OCI-LY7 (cell line): ENCODE measurements around the gene C16orf86. TPM values are rescaled to one million over a fixed set of nuclear protein-coding genes. Genes with fewer than 3 reads are reported as not detected.

ENCODE experiments used
- BruUV-seq: library from RNA; stranded (reverse); fragments of 400-500 nt; replicated peaks from 2 replicates; lab custom pipeline; 2021; lab: Mats Ljungman, UMichigan
- CTCF ChIA-PET: fragments of 300-600 bp; sonication (Branson Sonifier 250); formaldehyde crosslinking; loops from one replicate; lab custom pipeline; 2022; ENCODE audit warnings: antibody characterized with exemption; ENCODE audit not compliant: unreplicated experiment; lab: Charles Lee
- POLR2A ChIA-PET: fragments of 300-600 bp; sonication (Branson Sonifier 250); formaldehyde crosslinking; loops from one replicate; lab custom pipeline; 2022; ENCODE audit warnings: antibody characterized with exemption; lab: Charles Lee
- DNase-seq: peaks from one replicate; pipeline ENCODE4 v3.0.0-alpha.2; 2015; ENCODE audit warnings: low spot score
- H2AFZ ChIP-seq: fragments of 200-600 bp; sonication (generic), shearing (Covaris generic); 2 replicates; pipeline ENCODE4 v1.6.1; 2014; ENCODE audit warnings: mild to moderate bottlenecking, antibody characterized with exemption, low read length, moderate library complexity
- H3K27ac ChIP-seq: fragments of 200-600 bp; sonication (generic); 2 replicates; pipeline ENCODE4 v1.5.1; 2014; ENCODE audit warnings: mixed run types, low read depth, mild to moderate bottlenecking, moderate library complexity, low read length, inconsistent platforms; ENCODE audit not compliant: poor library complexity, severe bottlenecking
- H3K36me3 ChIP-seq: fragments of 200-600 bp; sonication (generic); 2 replicates; pipeline ENCODE4 v1.6.1; 2014; ENCODE audit warnings: mild to moderate bottlenecking, antibody characterized with exemption, low read length, moderate library complexity, mixed read lengths; ENCODE audit not compliant: insufficient read depth
- H3K4me1 ChIP-seq: fragments of 200-600 bp; sonication (generic); 2 replicates; pipeline ENCODE4 v1.5.1; 2014; ENCODE audit warnings: mild to moderate bottlenecking, low read length; ENCODE audit not compliant: insufficient read depth, poor library complexity, severe bottlenecking
- H3K4me2 ChIP-seq: fragments of 200-600 bp; sonication (generic); 2 replicates; pipeline ENCODE4 v1.6.1; 2014; ENCODE audit warnings: mild to moderate bottlenecking, low read length
- H3K4me3 ChIP-seq: fragments of 200-600 bp; sonication (generic); 2 replicates; pipeline ENCODE4 v1.5.1; 2014; ENCODE audit warnings: mild to moderate bottlenecking, low read depth, low read length; ENCODE audit not compliant: poor library complexity, severe bottlenecking
- H3K79me2 ChIP-seq: fragments of 200-600 bp; sonication (generic); 2 replicates; pipeline ENCODE4 v1.6.1; 2016; ENCODE audit warnings: low read depth, mild to moderate bottlenecking, low read length, moderate library complexity, mixed read lengths; ENCODE audit not compliant: insufficient read depth
- H3K9me2 ChIP-seq: fragments of 200-600 bp; sonication (generic); 2 replicates; pipeline ENCODE4 v1.6.1; 2016; ENCODE audit warnings: mild to moderate bottlenecking, low read length, mixed read lengths; ENCODE audit not compliant: insufficient read depth
- H3K9me3 ChIP-seq: fragments of 200-600 bp; sonication (generic); 2 replicates; pipeline ENCODE4 v1.6.1; 2014; ENCODE audit warnings: mild to moderate bottlenecking, mixed run types, low read length, mixed read lengths
- H4K20me1 ChIP-seq: fragments of 200-600 bp; sonication (generic); 2 replicates; pipeline ENCODE4 v1.6.1; 2014; ENCODE audit warnings: mild to moderate bottlenecking, antibody characterized with exemption, low read length, moderate library complexity, mixed read lengths; ENCODE audit not compliant: insufficient read depth
- EZH2phosphoT487 ChIP-seq: fragments of 200-600 bp; sonication (generic); IDR thresholded peaks from 2 replicates; pipeline ENCODE4 v1.6.1; 2018; ENCODE audit warnings: low read depth, borderline replicate concordance, mild to moderate bottlenecking, mixed run types, antibody characterized with exemption, low read length, moderate library complexity, mixed read lengths
- intact Hi-C: fragments of 100-400 bp; cut with micrococcal nuclease; formaldehyde crosslinking; loops from one replicate; pipeline ENCODE4 v1.10.0; 2022; ENCODE audit not compliant: unreplicated experiment
- total RNA-seq, 2 experiments: library from RNA; depleted of rRNA in 1 of 2; stranded (reverse); fragments of >200 nt in 1 of 2; shearing (Covaris generic) in 1 of 2; gene quantifications; 2 replicates each; pipeline ENCODE4 v1.2.3, GENCODE V29; 2014 to 2022
- TF ChIP-seq, protein P1 (sequence below): fragments of 200-600 bp; sonication (generic); conservative IDR thresholded peaks from 2 replicates; pipeline ENCODE4 v1.5.1; 2014; ENCODE audit warnings: mild to moderate bottlenecking, antibody characterized with exemption, low read length, moderate library complexity, mixed read lengths

Gene C16orf86
- total RNA-seq, 2 experiments from 2014 or later: 4.7 to 7.8 TPM

GRCh38 chr16:67679935-67680897 lies 13.6 kb downstream of the C16orf86 start:
- H3K4me3 ChIP-seq: no peak overlapping the region
- H3K79me2 ChIP-seq: no peaks in the 10 kb centered on the region
- ChIA-PET POLR2A (interaction anchor here (0.6 to 1.1 kb wide), 5 partner anchors 12 to 71 kb away, joined by 3 to 5 read pairs (median 5); no protein-coding TSS in a partner anchor), CTCF (no interaction called here)
- no peak overlapping the region for H2AFZ ChIP-seq
- no peak for TF ChIP-seq EZH2phosphoT487
- TF ChIP-seq, protein P1, sequence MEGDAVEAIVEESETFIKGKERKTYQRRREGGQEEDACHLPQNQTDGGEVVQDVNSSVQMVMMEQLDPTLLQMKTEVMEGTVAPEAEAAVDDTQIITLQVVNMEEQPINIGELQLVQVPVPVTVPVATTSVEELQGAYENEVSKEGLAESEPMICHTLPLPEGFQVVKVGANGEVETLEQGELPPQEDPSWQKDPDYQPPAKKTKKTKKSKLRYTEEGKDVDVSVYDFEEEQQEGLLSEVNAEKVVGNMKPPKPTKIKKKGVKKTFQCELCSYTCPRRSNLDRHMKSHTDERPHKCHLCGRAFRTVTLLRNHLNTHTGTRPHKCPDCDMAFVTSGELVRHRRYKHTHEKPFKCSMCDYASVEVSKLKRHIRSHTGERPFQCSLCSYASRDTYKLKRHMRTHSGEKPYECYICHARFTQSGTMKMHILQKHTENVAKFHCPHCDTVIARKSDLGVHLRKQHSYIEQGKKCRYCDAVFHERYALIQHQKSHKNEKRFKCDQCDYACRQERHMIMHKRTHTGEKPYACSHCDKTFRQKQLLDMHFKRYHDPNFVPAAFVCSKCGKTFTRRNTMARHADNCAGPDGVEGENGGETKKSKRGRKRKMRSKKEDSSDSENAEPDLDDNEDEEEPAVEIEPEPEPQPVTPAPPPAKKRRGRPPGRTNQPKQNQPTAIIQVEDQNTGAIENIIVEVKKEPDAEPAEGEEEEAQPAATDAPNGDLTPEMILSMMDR: no peak
- BruUV-seq: no TSS peak
- no peak overlapping the region for H3K4me2 ChIP-seq
- peaks cover 18% of the 10 kb centered on the region for H3K36me3 ChIP-seq
- H3K4me1 ChIP-seq: peaks cover under 1% of the 10 kb centered on the region
- no peaks in the 10 kb centered on the region for H3K9me2 ChIP-seq
- no peak for DNase-seq
- intact Hi-C loops: loop anchor here (10.0 kb wide), 1 partner anchor 365 kb away; no protein-coding TSS in a partner anchor
- H3K9me3 ChIP-seq: no peaks in the 10 kb centered on the region
- H3K27ac ChIP-seq: no peak overlapping the region
- no peaks in the 10 kb centered on the region for H4K20me1 ChIP-seq

GRCh38 chr16:67683767-67684166 lies 17.2 kb downstream of the C16orf86 start:
- no peak for TF ChIP-seq EZH2phosphoT487
- TF ChIP-seq, protein P1: no peak
- intact Hi-C loops: no loop called here
- no peaks in the 10 kb centered on the region for H3K9me3 ChIP-seq
- CTCF ChIA-PET: no interaction called here
- no peaks in the 10 kb centered on the region for H3K9me2 ChIP-seq
- no peak overlapping the region for H3K4me3 ChIP-seq
- H3K4me1 ChIP-seq: peaks cover 14% of the 10 kb centered on the region
- no peak overlapping the region for H3K4me2 ChIP-seq
- no TSS peak for BruUV-seq
- POLR2A ChIA-PET: interaction anchor here (0.6 kb wide), 1 partner anchor 1469 kb away, joined by 4 read pairs; no protein-coding TSS in a partner anchor
- H3K79me2 ChIP-seq: no peaks in the 10 kb centered on the region
- H3K27ac ChIP-seq: no peak overlapping the region
- DNase-seq: no peak
- H2AFZ ChIP-seq: no peak overlapping the region
- no peaks in the 10 kb centered on the region for H4K20me1 ChIP-seq
- peaks cover 21% of the 10 kb centered on the region for H3K36me3 ChIP-seq
